HCT116 (cell line): Measurements from ENCODE around the gene POP4. TPM values are rescaled to one million over a fixed set of nuclear protein-coding genes. Genes with fewer than 3 reads are reported as not detected.

Experiments
- ATAC-seq: fragments of 200-7000 bp; cut with Tn5 transposase; 2 replicates; pipeline ENCODE4 v1.9.1; 2020; ENCODE audit warnings: mild to moderate bottlenecking, moderate library complexity
- BruUV-seq: library from RNA; stranded (reverse); fragments of 400-500 nt; replicated peaks from 2 replicates; lab custom pipeline; 2021; lab: Mats Ljungman, UMichigan
- CTCF ChIA-PET: fragments of 300-600 bp; sonication (Branson Sonifier 250); formaldehyde crosslinking; loops from one replicate; lab custom pipeline; 2021; ENCODE audit warnings: antibody characterized with exemption; lab: Charles Lee
- POLR2A ChIA-PET: fragments of 300-600, 350-600 bp; sonication (Branson Sonifier 250); formaldehyde crosslinking; loops from one replicate; lab custom pipeline; 2021; ENCODE audit warnings: antibody characterized with exemption; lab: Charles Lee
- RAD21 ChIA-PET, 2 experiments: fragments of 300-600 bp; sonication (Branson Sonifier 250); formaldehyde crosslinking; loops; one replicate each; lab custom pipeline; 2023; ENCODE audit warnings: low total read pairs in 2 of 2; ENCODE audit not compliant: uncharacterized antibody in 2 of 2, unreplicated experiment in 2 of 2, low non-redundant PET in 1 of 2; lab: Charles Lee
- DNase-seq: peaks from one replicate; pipeline ENCODE4 v3.0.0-alpha.2; 2010; ENCODE audit warnings: low read depth, low spot score
- H2AFZ ChIP-seq: fragments of 200-600 bp; shearing (Covaris generic), sonication (generic); 2 replicates; pipeline ENCODE4 v1.6.1; 2017; ENCODE audit warnings: low read depth, mixed run types, mixed read lengths, antibody characterized with exemption, low read length; ENCODE audit not compliant: poor library complexity, severe bottlenecking
- H3K27ac ChIP-seq: 2 replicates; pipeline ENCODE4 v1.5.1; 2012; ENCODE audit warnings: low read depth, low read length
- H3K27me3 ChIP-seq: fragments of 200-600 bp; sonication (generic); 2 replicates; pipeline ENCODE4 v1.6.1; 2016; ENCODE audit warnings: mixed run types, low read length, mixed read lengths; ENCODE audit not compliant: insufficient read depth
- H3K36me3 ChIP-seq, 2 experiments: fragments of 200-500 bp in 1 of 2; fragments of 200-600 bp in 1 of 2; sonication (Bioruptor generic) in 1 of 2; sonication (generic) in 1 of 2; 2 replicates each; pipeline versions ENCODE4 v1.5.1 to v1.6.1; 2014 to 2016; ENCODE audit warnings: low read length in 2 of 2, inconsistent platforms in 1 of 2, mixed read lengths in 1 of 2, mixed run types in 1 of 2; ENCODE audit not compliant: insufficient read depth in 2 of 2, control insufficient read depth in 1 of 2
- H3K4me1 ChIP-seq, 2 experiments: fragments of 200-600 bp in 1 of 2; sonication (generic) in 1 of 2; 2 replicates each; pipeline versions ENCODE4 v1.5.1 to v1.6.1; 2012 to 2017; ENCODE audit warnings: low read length in 2 of 2, inconsistent platforms in 1 of 2, mild to moderate bottlenecking in 1 of 2, mixed read lengths in 1 of 2, mixed run types in 1 of 2, moderate library complexity in 1 of 2; ENCODE audit not compliant: insufficient read depth in 2 of 2, control insufficient read depth in 1 of 2
- H3K4me2 ChIP-seq: fragments of 200-600 bp; sonication (generic); 2 replicates; pipeline ENCODE4 v1.6.1; 2017; ENCODE audit warnings: mixed run types, low read length, mixed read lengths
- H3K4me3 ChIP-seq, 2 experiments: fragments of 200-600 bp in 1 of 2; sonication (generic) in 1 of 2; replicated peaks in 1 of 2; 2 replicates each; pipeline ENCODE4 v1.5.1; 2011 to 2016; ENCODE audit warnings: low read length in 2 of 2, control low read depth in 1 of 2, low read depth in 1 of 2, mild to moderate bottlenecking in 1 of 2, mixed read lengths in 1 of 2, mixed run types in 1 of 2
- H3K79me2 ChIP-seq: fragments of 200-600 bp; sonication (generic); 2 replicates; pipeline ENCODE4 v1.6.1; 2017; ENCODE audit warnings: mild to moderate bottlenecking, mixed run types, low read length, moderate library complexity, mixed read lengths; ENCODE audit not compliant: insufficient read depth
- H3K9ac ChIP-seq: fragments of 200-600 bp; sonication (generic); 2 replicates; pipeline ENCODE4 v1.6.1; 2016; ENCODE audit warnings: low read length, mixed read lengths
- H3K9me2 ChIP-seq: fragments of 200-600 bp; sonication (generic), shearing (Covaris generic); 2 replicates; pipeline ENCODE4 v1.6.1; 2017; ENCODE audit warnings: mixed run types, mild to moderate bottlenecking, moderate library complexity; ENCODE audit not compliant: insufficient read depth
- H3K9me3 ChIP-seq, 2 experiments: fragments of 200-500 bp in 1 of 2; fragments of 200-600 bp in 1 of 2; sonication (Bioruptor generic) in 1 of 2; sonication (generic) in 1 of 2; 2 replicates each; pipeline ENCODE4 v1.6.1; 2014 to 2017; ENCODE audit warnings: low read length in 2 of 2, mixed read lengths in 2 of 2, inconsistent platforms in 1 of 2, low read depth in 1 of 2, mild to moderate bottlenecking in 1 of 2, mixed run types in 1 of 2, moderate library complexity in 1 of 2; ENCODE audit not compliant: control insufficient read depth in 1 of 2, insufficient read depth in 1 of 2
- H4K20me1 ChIP-seq: fragments of 200-600 bp; sonication (generic), shearing (Covaris generic); 2 replicates; pipeline ENCODE4 v1.6.1; 2017; ENCODE audit warnings: mixed run types, mild to moderate bottlenecking, moderate library complexity; ENCODE audit not compliant: insufficient read depth
- CEBPB ChIP-seq: IDR thresholded peaks from 2 replicates; pipeline ENCODE4 v1.6.1; 2012; ENCODE audit warnings: low read depth
- ELF1 ChIP-seq: IDR thresholded peaks from 2 replicates; pipeline ENCODE4 v1.6.1; 2012; ENCODE audit warnings: low read depth, borderline replicate concordance
- EZH2 ChIP-seq: fragments of 200-600 bp; sonication (generic); IDR thresholded peaks from 2 replicates; pipeline ENCODE4 v1.6.1; 2017; ENCODE audit warnings: antibody characterized with exemption, mixed run types
- SIN3A ChIP-seq: IDR thresholded peaks from 2 replicates; pipeline ENCODE4 v1.6.1; 2012; ENCODE audit warnings: low read depth
- SRF ChIP-seq: IDR thresholded peaks from 2 replicates; pipeline ENCODE4 v1.6.1; 2012; ENCODE audit warnings: low read depth
- TCF7L2 ChIP-seq: IDR thresholded peaks from 2 replicates; pipeline ENCODE4 v1.7.0; 2011; ENCODE audit warnings: borderline replicate concordance, inconsistent platforms; ENCODE audit not compliant: insufficient read depth, insufficient read length; ENCODE audit errors: extremely low read depth
- intact Hi-C: fragments of 100-400 bp; cut with micrococcal nuclease; formaldehyde crosslinking; loops from 2 replicates; pipeline ENCODE4 v1.10.0; 2022
- total RNA-seq: library from RNA; stranded (reverse); gene quantifications from one replicate; pipeline ENCODE4 v1.2.1, GENCODE V29; 2021; ENCODE audit not compliant: unreplicated experiment
- TF ChIP-seq, protein P1 (sequence below), 3 experiments: fragments of 200-600 bp in 1 of 3; sonication (generic) in 1 of 3; IDR thresholded peaks in 2 of 3; conservative IDR thresholded peaks in 1 of 3; 2 replicates each; pipeline ENCODE4 v1.5.1; 2012 to 2017; ENCODE audit warnings: low read depth in 2 of 3, low read length in 2 of 3, antibody characterized with exemption in 1 of 3, borderline replicate concordance in 1 of 3, control low read depth in 1 of 3, mild to moderate bottlenecking in 1 of 3, mixed read lengths in 1 of 3, mixed run types in 1 of 3, moderate library complexity in 1 of 3; ENCODE audit not compliant: insufficient read depth in 1 of 3
- TF ChIP-seq, protein P2 (sequence below): IDR thresholded peaks from 2 replicates; pipeline ENCODE4 v1.6.1; 2012

POP4 gene
- total RNA-seq, 1 experiment from 2014 or later = 61.2 TPM

DNA sequence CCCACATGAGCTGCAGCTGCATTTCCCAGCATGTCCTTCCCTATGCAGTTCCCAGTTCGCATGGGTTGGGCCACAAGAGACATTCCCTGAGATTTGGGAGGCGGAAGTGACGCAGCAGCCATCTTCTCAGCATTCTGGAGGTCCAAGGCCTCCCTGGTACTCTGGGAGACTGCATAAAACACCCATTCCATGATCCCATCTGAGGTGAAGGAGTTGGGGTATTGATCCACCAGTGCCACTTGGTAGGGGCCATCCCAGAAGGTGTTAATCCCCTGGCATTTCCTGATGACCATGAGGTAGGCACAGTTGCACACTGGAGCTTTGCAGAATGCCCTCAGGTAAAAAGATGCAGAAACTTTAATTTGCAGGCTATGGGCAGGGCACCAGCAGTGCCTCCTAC is 25.4 kb downstream of the POP4 start (continued):
- TF ChIP-seq, protein P1, sequence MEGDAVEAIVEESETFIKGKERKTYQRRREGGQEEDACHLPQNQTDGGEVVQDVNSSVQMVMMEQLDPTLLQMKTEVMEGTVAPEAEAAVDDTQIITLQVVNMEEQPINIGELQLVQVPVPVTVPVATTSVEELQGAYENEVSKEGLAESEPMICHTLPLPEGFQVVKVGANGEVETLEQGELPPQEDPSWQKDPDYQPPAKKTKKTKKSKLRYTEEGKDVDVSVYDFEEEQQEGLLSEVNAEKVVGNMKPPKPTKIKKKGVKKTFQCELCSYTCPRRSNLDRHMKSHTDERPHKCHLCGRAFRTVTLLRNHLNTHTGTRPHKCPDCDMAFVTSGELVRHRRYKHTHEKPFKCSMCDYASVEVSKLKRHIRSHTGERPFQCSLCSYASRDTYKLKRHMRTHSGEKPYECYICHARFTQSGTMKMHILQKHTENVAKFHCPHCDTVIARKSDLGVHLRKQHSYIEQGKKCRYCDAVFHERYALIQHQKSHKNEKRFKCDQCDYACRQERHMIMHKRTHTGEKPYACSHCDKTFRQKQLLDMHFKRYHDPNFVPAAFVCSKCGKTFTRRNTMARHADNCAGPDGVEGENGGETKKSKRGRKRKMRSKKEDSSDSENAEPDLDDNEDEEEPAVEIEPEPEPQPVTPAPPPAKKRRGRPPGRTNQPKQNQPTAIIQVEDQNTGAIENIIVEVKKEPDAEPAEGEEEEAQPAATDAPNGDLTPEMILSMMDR (IDR thresholded peaks at IDR 0.05 in 2 of 3, conservative IDR thresholded peaks at IDR 0.05 in 1 of 3; ENCODE audit: borderline replicate concordance in 1 of 3, insufficient read depth in 1 of 3, low read depth in 2 of 3, low read length in 2 of 3) = no peak
- TF ChIP-seq, protein P2, sequence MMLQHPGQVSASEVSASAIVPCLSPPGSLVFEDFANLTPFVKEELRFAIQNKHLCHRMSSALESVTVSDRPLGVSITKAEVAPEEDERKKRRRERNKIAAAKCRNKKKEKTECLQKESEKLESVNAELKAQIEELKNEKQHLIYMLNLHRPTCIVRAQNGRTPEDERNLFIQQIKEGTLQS = no peak
- TF ChIP-seq CEBPB = no peak

DNA sequence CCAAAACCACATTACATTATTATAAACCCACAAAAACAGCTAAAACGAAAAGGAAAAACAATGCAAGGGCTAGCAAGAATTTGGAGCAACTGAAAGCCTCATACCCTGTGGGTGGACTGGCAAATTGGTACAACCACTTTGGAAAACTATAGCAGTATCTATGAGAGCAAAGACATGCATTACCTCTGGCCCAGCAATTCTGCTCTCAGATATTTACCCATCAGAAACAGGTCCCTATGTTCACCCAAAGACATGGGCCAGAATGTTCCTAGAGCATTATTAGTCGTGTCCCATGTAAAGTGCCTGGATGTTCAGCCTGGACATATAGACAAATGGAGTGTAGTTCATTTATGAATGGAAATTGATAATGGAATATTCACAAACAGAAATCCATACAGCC is 27.9 kb downstream of the POP4 start:
- ChIA-PET CTCF (no interaction called here), RAD21 (no interaction called here), POLR2A (no interaction called here)
- H3K4me3 ChIP-seq = no peak overlapping the region
- no peaks in the 10 kb centered on the region for H4K20me1 ChIP-seq
- H3K27ac ChIP-seq = no peak overlapping the region
- BruUV-seq = no TSS peak
- no peaks in the 10 kb centered on the region for H3K79me2 ChIP-seq
- H3K9me2 ChIP-seq = no peaks in the 10 kb centered on the region
- H3K9ac ChIP-seq = no peak overlapping the region
- ATAC-seq = no peak
- no peaks in the 10 kb centered on the region for H3K27me3 ChIP-seq
- H3K4me2 ChIP-seq = no peak overlapping the region
- no peak overlapping the region for H2AFZ ChIP-seq
- H3K9me3 ChIP-seq = no peaks in the 10 kb centered on the region
- H3K4me1 ChIP-seq = no peaks in the 10 kb centered on the region
- no peaks in the 10 kb centered on the region for H3K36me3 ChIP-seq
- intact Hi-C loops = no loop called here
- DNase-seq = no peak
- no peak for TF ChIP-seq SIN3A
- TF ChIP-seq TCF7L2 = no peak
- TF ChIP-seq EZH2 = no peak
- no peak for TF ChIP-seq ELF1
- no peak for TF ChIP-seq SRF
